Esophagus (tissue), 2 donors: ENCODE data around the gene NEK1. TPM values are rescaled to one million over a fixed set of nuclear protein-coding genes. Genes with fewer than 3 reads are reported as not detected.
"Not testable (repeated sequence)": the region's sequence is repeated elsewhere in the genome, so short reads cannot be mapped to it uniquely, and the experiment has no call there.

Experiments used
- H3K27ac ChIP-seq, 2 donors: one replicate each; pipeline ENCODE4 v1.5.1; 2013; ENCODE audit warnings: low read depth in 2 of 2, mild to moderate bottlenecking in 2 of 2, inconsistent platforms in 1 of 2, low read length in 1 of 2, moderate library complexity in 1 of 2
- H3K27me3 ChIP-seq, 2 donors: one replicate each; pipeline ENCODE4 v1.6.1; 2013; ENCODE audit warnings: low read length in 2 of 2, control low read depth in 1 of 2, mild to moderate bottlenecking in 1 of 2; ENCODE audit not compliant: insufficient read depth in 2 of 2, control insufficient read depth in 1 of 2
- H3K36me3 ChIP-seq, 2 donors: one replicate each; pipeline ENCODE4 v1.6.1; 2013; ENCODE audit warnings: low read length in 1 of 2; ENCODE audit not compliant: control insufficient read depth in 2 of 2, insufficient read depth in 2 of 2
- H3K4me1 ChIP-seq, 2 donors: one replicate each; pipeline ENCODE4 v1.6.1; 2013; ENCODE audit warnings: low read length in 1 of 2; ENCODE audit not compliant: control insufficient read depth in 2 of 2, insufficient read depth in 2 of 2
- H3K4me3 ChIP-seq, 2 donors: one replicate each; pipeline ENCODE4 v1.5.1; 2013; ENCODE audit warnings: low read length in 2 of 2, mild to moderate bottlenecking in 2 of 2, low read depth in 1 of 2, moderate library complexity in 1 of 2
- H3K9me3 ChIP-seq, 2 donors: one replicate each; pipeline ENCODE4 v1.6.1; 2013; ENCODE audit warnings: mild to moderate bottlenecking in 2 of 2, low read depth in 1 of 2, low read length in 1 of 2, moderate library complexity in 1 of 2; ENCODE audit not compliant: control insufficient read depth in 2 of 2, insufficient read depth in 1 of 2
- WGBS, 2 donors: extraction: QIAGEN DNeasy Blood & Tissue Kit; methylation state at CpG; one replicate each; pipeline ENCODE4 v1.1.7; 2013; 5-methylcytosine and 5-hydroxymethylcytosine counted together
- polyA plus RNA-seq, 2 donors: library from polyadenylated mRNA; stranded (reverse); fragments of 200-250 nt; gene quantifications; one replicate each; pipeline ENCODE4 v1.2.3, GENCODE V29; 2013
- donor health status: healthy with polysubstance abuse.
- donor health status: Bipolar disorder and iron deficiency.

Gene NEK1
- polyA plus RNA-seq, 2 donors = 2.5 to 2.9 TPM

GRCh38 chr4:169571435-169571834 lies 40.9 kb downstream of the NEK1 start:
- no peak overlapping the region for H3K4me3 ChIP-seq
- no peaks in the 10 kb centered on the region for H3K27me3 ChIP-seq
- H3K4me1 ChIP-seq = no peaks in the 10 kb centered on the region
- no peak overlapping the region for H3K27ac ChIP-seq
- no peaks in the 10 kb centered on the region for H3K9me3 ChIP-seq
- H3K36me3 ChIP-seq = peaks cover 0 to 6% of the 10 kb centered on the region in 2 donors
- 57 to 70% methylated on average over 4 of the region's 4 CpGs for WGBS, 2 donors

GRCh38 chr4:169571012-169571411 lies 41.4 kb downstream of the NEK1 start:
- H3K36me3 ChIP-seq, H3K27me3 ChIP-seq, H3K9me3 ChIP-seq, H3K4me3 ChIP-seq, H3K4me1 ChIP-seq, H3K27ac ChIP-seq: not testable (repeated sequence)
- WGBS, 2 donors = 82 to 97% methylated on average over 1 of the region's 3 CpGs

GRCh38 chr4:169570266-169570665 lies 42.1 kb downstream of the NEK1 start:
- 91 to 96% methylated on average over 12 to 25 of the region's 26 CpGs for WGBS, 2 donors
- H3K4me1 ChIP-seq, H3K27ac ChIP-seq, H3K9me3 ChIP-seq, H3K4me3 ChIP-seq, H3K36me3 ChIP-seq, H3K27me3 ChIP-seq: not testable (repeated sequence)

GRCh38 chr4:169569188-169569587 lies 43.2 kb downstream of the NEK1 start:
- not testable (repeated sequence) for H3K9me3 ChIP-seq, H3K27me3 ChIP-seq, H3K4me1 ChIP-seq, H3K4me3 ChIP-seq, H3K27ac ChIP-seq, H3K36me3 ChIP-seq
- 92 to 99% methylated on average over 1 to 3 of the region's 3 CpGs for WGBS, 2 donors

- 62 to 65% methylated on average over 4 of the region's 4 CpGs for WGBS, 2 donors
- Histone ChIP-seq H3K4me1 (no peaks in the 10 kb centered on the region), H3K4me3 (no peak overlapping the region), H3K27me3 (no peaks in the 10 kb centered on the region), H3K27ac (no peak overlapping the region), H3K9me3 (no peaks in the 10 kb centered on the region), H3K36me3 (no peaks in the 10 kb centered on the region)
Observed at GRCh38 chr4:169567916-169568315, 44.5 kb downstream of the NEK1 start.

GRCh38 chr4:169566021-169566818 lies 46.2 kb downstream of the NEK1 start:
- Histone ChIP-seq H3K27me3 (no peaks in the 10 kb centered on the region), H3K4me1 (no peaks in the 10 kb centered on the region), H3K4me3 (no peak overlapping the region), H3K27ac (no peak overlapping the region), H3K9me3 (no peaks in the 10 kb centered on the region), H3K36me3 (no peaks in the 10 kb centered on the region)
- 54 to 64% methylated on average over 2 of the region's 2 CpGs for WGBS, 2 donors

DNA sequence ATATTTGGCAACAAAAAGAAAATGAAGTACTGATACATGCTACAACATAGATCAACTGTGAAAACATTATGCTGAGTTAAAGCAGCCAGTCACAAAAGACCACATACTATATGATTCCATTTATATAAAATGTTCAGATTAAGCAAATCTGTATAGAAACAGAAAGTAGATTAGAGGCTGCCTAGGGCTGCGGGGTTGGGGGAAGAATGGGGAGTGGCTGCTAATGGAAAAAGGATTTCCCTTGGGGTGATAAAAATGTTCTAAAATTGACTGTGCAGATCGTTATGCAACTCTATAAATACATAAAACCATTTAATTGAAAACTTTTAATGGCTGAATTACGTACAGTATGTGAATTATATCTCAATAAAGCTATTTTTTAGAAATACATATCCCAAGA lies 46.8 kb downstream of the NEK1 start:
- 59 to 66% methylated on average over 3 of the region's 3 CpGs for WGBS, 2 donors
- H3K4me1 ChIP-seq = no peaks in the 10 kb centered on the region
- H3K27me3 ChIP-seq = no peaks in the 10 kb centered on the region
- no peak overlapping the region for H3K27ac ChIP-seq
- H3K4me3 ChIP-seq = no peak overlapping the region
- no peaks in the 10 kb centered on the region for H3K36me3 ChIP-seq
- no peaks in the 10 kb centered on the region for H3K9me3 ChIP-seq

GRCh38 chr4:169557061-169557636 lies 55.2 kb downstream of the NEK1 start:
- 55 to 70% methylated on average over 1 of the region's 1 CpG for whole genome bisulfite sequencing, 2 donors
- no peak overlapping the region for H3K4me3 ChIP-seq
- no peak overlapping the region for H3K27ac ChIP-seq
- H3K27me3 ChIP-seq = no peaks in the 10 kb centered on the region
- no peaks in the 10 kb centered on the region for H3K4me1 ChIP-seq
- H3K36me3 ChIP-seq = peaks cover 0 to 3% of the 10 kb centered on the region in 2 donors
- no peaks in the 10 kb centered on the region for H3K9me3 ChIP-seq

- not testable (repeated sequence) for H3K9me3 ChIP-seq, H3K36me3 ChIP-seq, H3K27me3 ChIP-seq, H3K4me1 ChIP-seq, H3K4me3 ChIP-seq, H3K27ac ChIP-seq
- 84 to 96% methylated on average over 4 of the region's 4 CpGs for WGBS, 2 donors
Observed at GRCh38 chr4:169546548-169546947, 65.8 kb downstream of the NEK1 start.

GRCh38 chr4:169540774-169541173 lies 71.6 kb downstream of the NEK1 start:
- Histone ChIP-seq H3K4me1 (no peaks in the 10 kb centered on the region), H3K27ac (no peak overlapping the region), H3K27me3 (no peaks in the 10 kb centered on the region), H3K36me3 (peaks cover 0 to 2% of the 10 kb centered on the region in 2 donors), H3K4me3 (no peak overlapping the region), H3K9me3 (no peaks in the 10 kb centered on the region)
